ENCODE measurements around the gene GIGYF2. TPM values are rescaled to one million over a fixed set of nuclear protein-coding genes. Genes with fewer than 3 reads are reported as not detected.

Gene GIGYF2
- total RNA-seq, 1 experiment from 2014 or later: 71.1 TPM

DNA sequence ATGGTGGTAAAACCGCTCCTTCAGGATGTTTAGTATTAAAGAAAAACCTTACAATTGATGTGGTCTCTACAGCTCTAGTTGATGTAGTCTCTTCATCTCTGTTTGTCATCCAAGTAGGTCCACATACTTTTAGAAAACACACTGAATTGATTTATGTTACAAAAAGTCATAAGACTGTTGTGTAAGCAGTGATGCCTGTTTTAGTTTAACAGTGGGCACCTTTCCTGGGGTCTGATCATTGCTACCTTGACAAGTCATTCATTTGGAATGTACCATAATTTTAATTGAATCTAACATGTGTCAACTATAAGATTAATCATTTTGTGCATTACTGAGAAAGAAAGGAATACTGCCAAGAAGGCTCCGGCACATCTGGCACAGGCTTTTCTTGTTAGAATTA, 34.3 kb downstream of the GIGYF2 start:
- Mint-ChIP-seq H3K36me3 (ENCODE audit: insufficient read depth, unreplicated experiment) (peaks cover 39% of the 10 kb centered on the region), H3K4me1 (ENCODE audit: insufficient read depth, unreplicated experiment) (peaks cover 10% of the 10 kb centered on the region), H3K27ac (ENCODE audit: low read depth, unreplicated experiment) (no peak overlapping the region), H3K9me3 (ENCODE audit: unreplicated experiment) (no peaks in the 10 kb centered on the region), H3K27me3 (ENCODE audit: insufficient read depth, unreplicated experiment) (no peaks in the 10 kb centered on the region), H3K4me3 (ENCODE audit: unreplicated experiment) (no peak overlapping the region)
- ChIA-PET CTCF (interaction anchor here (0.5 kb wide), 1 partner anchor 28 kb away, joined by 3 read pairs; no protein-coding TSS in a partner anchor), POLR2A (interaction anchor here (1.5 to 2.0 kb wide), 3 partner anchors 9 to 13 kb away, joined by 3 to 6 read pairs (median 5); no protein-coding TSS in a partner anchor)
- DNase-seq (ENCODE audit: unreplicated experiment): peak; percentile 5
- intact Hi-C loops (cut with micrococcal nuclease): no loop called here
- TF ChIP-seq, protein P1, sequence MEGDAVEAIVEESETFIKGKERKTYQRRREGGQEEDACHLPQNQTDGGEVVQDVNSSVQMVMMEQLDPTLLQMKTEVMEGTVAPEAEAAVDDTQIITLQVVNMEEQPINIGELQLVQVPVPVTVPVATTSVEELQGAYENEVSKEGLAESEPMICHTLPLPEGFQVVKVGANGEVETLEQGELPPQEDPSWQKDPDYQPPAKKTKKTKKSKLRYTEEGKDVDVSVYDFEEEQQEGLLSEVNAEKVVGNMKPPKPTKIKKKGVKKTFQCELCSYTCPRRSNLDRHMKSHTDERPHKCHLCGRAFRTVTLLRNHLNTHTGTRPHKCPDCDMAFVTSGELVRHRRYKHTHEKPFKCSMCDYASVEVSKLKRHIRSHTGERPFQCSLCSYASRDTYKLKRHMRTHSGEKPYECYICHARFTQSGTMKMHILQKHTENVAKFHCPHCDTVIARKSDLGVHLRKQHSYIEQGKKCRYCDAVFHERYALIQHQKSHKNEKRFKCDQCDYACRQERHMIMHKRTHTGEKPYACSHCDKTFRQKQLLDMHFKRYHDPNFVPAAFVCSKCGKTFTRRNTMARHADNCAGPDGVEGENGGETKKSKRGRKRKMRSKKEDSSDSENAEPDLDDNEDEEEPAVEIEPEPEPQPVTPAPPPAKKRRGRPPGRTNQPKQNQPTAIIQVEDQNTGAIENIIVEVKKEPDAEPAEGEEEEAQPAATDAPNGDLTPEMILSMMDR (IDR thresholded peaks at IDR 0.05; ENCODE audit: unreplicated experiment): no peak
- BruUV-seq (replicated peaks): no TSS peak

DNA sequence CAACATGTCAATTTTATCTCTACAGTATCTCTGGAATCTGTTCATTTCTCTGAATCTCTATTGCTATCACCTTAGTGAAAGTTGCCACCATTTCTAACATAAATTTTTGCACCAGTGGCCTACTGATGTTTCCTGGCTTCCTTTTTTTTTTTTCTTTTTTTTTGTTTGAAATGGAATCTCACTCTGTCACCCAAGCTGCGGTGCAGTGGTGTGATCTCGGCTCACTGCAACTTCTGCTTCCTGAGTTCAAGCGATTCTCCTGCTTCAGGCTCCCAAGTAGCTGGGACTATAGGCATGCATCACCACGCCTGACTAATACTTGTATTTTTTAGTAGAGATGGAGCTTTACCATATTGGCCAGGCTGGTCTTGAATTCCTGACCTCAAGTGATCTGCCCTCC, 44.2 kb downstream of the GIGYF2 start:
- BruUV-seq (replicated peaks): no TSS peak
- Mint-ChIP-seq H3K27ac (ENCODE audit: low read depth, unreplicated experiment) (no peak overlapping the region), H3K4me1 (ENCODE audit: insufficient read depth, unreplicated experiment) (no peaks in the 10 kb centered on the region), H3K36me3 (ENCODE audit: insufficient read depth, unreplicated experiment) (peaks cover 51% of the 10 kb centered on the region), H3K27me3 (ENCODE audit: insufficient read depth, unreplicated experiment) (no peaks in the 10 kb centered on the region), H3K9me3 (ENCODE audit: unreplicated experiment) (no peaks in the 10 kb centered on the region), H3K4me3 (ENCODE audit: unreplicated experiment) (no peak overlapping the region)
- DNase-seq (ENCODE audit: unreplicated experiment): no peak
- TF ChIP-seq, protein P1 (IDR thresholded peaks at IDR 0.05; ENCODE audit: unreplicated experiment): no peak
- intact Hi-C loops (cut with micrococcal nuclease): no loop called here
- CTCF ChIA-PET: interaction anchor here (0.8 kb wide), 1 partner anchor 12 kb away, joined by 3 read pairs; no protein-coding TSS in a partner anchor
- POLR2A ChIA-PET: no interaction called here

DNA sequence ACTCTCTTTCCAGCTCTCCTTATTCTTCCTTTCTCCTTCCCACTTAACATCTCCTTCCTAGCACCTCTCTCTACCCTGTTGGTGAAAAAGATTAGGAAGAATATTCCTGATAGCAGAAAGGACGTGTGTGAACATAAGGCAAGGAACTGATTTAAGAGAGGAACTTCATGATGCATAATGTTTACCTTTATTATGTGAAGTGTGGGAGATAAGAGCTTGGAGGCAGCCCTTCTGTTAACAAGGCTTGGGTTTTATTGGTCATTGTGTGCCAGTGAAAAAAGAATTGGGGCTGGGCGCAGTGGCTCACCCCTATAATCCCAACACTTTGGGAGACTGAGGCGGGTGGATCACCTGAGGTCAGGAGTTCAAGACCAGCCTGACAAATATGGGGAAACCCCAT, 44.8 kb downstream of the GIGYF2 start:
- TF ChIP-seq, protein P1 (IDR thresholded peaks at IDR 0.05; ENCODE audit: unreplicated experiment): no peak
- intact Hi-C loops (cut with micrococcal nuclease): no loop called here
- Mint-ChIP-seq H3K27ac (ENCODE audit: low read depth, unreplicated experiment) (no peak overlapping the region), H3K4me3 (ENCODE audit: unreplicated experiment) (no peak overlapping the region), H3K36me3 (ENCODE audit: insufficient read depth, unreplicated experiment) (peaks cover 50% of the 10 kb centered on the region), H3K27me3 (ENCODE audit: insufficient read depth, unreplicated experiment) (no peaks in the 10 kb centered on the region), H3K4me1 (ENCODE audit: insufficient read depth, unreplicated experiment) (no peaks in the 10 kb centered on the region), H3K9me3 (ENCODE audit: unreplicated experiment) (no peaks in the 10 kb centered on the region)
- DNase-seq (ENCODE audit: unreplicated experiment): no peak
- ChIA-PET CTCF (no interaction called here), POLR2A (interaction anchor here (1.0 kb wide), 1 partner anchor 11 kb away, joined by 3 read pairs; no protein-coding TSS in a partner anchor)
- BruUV-seq (replicated peaks): no TSS peak

DNA sequence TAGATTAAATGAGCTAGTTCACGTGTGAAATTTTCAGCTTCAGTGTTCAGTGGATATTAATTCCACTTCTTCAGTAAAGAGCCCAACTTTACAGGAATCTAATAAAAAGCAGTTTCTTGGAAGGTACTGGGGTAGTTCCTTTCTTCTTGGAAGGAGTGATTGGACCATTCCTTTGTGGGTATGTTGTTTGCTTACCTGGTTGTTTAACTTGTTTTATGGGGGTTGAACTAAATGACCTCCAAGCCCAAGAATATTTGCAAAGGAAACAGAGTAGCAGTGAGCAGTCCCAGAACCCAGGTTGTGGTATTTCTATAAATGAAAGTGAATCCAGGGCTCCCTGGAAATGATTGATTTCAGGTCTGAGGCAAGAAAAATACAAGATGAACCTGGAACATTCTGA, 47.8 kb downstream of the GIGYF2 start:
- H3K36me3 Mint-ChIP-seq (ENCODE audit: insufficient read depth, unreplicated experiment): peaks cover 62% of the 10 kb centered on the region
- BruUV-seq (replicated peaks): no TSS peak
- no peak for DNase-seq (ENCODE audit: unreplicated experiment)
- CTCF ChIA-PET: interaction anchor here (0.6 kb wide), 1 partner anchor 25 kb away, joined by 3 read pairs; no protein-coding TSS in a partner anchor
- no peaks in the 10 kb centered on the region for H3K9me3 Mint-ChIP-seq (ENCODE audit: unreplicated experiment)
- intact Hi-C loops (cut with micrococcal nuclease): no loop called here
- peaks cover 6% of the 10 kb centered on the region for H3K4me1 Mint-ChIP-seq (ENCODE audit: insufficient read depth, unreplicated experiment)
- H3K4me3 Mint-ChIP-seq (ENCODE audit: unreplicated experiment): no peak overlapping the region
- TF ChIP-seq, protein P1 (IDR thresholded peaks at IDR 0.05; ENCODE audit: unreplicated experiment): no peak
- no peaks in the 10 kb centered on the region for H3K27me3 Mint-ChIP-seq (ENCODE audit: insufficient read depth, unreplicated experiment)
- POLR2A ChIA-PET: no interaction called here
- no peak overlapping the region for H3K27ac Mint-ChIP-seq (ENCODE audit: low read depth, unreplicated experiment)

Data from MCF 10A (cell line).